ENCODE measurements around the gene RAI14.
"Not testable (repeated sequence)": the region's sequence is repeated elsewhere in the genome, so short reads cannot be mapped to it uniquely, and the experiment has no call there.

Gene RAI14

DNA sequence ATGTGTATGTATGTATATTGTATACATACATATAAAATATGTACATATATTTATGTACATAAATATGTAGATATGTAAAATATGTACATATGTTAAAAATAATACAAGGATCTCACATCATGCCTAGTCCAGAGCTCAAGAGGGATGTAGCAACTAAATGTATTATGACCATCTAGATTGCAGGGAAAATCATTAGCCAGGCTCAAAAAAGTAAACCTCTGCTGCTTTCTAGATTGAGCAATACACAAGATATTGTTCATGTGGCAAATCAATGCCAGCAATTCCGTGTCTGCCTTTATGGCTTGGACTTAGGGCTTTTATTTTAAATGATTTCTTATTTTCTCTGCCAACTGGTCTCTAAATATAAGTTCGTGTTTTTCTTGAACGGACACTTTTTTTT, 65.2 kb downstream of the RAI14 start:
- no peak for DNase-seq
- intact Hi-C loops (cut with DNase I), result no loop called here

GRCh38 chr5:34722183-34722582, 66.1 kb downstream of the RAI14 start:
- no peak for DNase-seq
- intact Hi-C loops (cut with DNase I), result no loop called here

- intact Hi-C loops (cut with DNase I), result no loop called here
Measured at GRCh38 chr5:34724741-34725140, 68.6 kb downstream of the RAI14 start.

DNA sequence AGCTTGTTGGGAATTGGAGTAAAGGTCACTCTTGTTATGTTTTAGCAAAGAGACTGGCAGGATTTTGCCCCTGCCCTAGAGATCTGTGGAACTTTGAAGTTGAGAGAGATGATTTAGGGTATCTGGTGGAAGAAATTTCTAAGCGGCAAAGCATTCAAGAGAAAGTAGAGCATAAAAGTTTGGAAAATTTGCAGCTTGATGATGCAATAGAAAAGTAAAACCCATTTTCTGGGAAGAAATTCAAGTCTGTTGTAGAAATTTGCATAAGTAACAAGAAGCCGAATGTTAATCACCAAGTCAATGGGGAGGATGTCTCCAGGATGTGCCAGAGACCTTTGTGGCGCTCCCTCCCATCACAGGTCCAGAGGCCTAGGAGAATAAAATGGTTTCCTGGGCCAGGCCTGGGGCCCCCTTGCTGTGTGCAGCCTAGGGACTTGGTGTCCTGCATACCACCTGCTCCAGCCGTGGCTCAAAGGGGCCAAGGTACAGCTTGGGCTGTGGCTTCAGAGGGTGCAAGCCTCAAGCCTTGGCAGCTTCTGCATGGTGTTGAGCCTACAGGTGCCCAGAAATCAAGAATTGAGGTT, 71.1 kb downstream of the RAI14 start:
- DNase-seq; intact Hi-C loops (cut with DNase I): not testable (repeated sequence)

More at GRCh38 chr5:34724741-34725140, 68.6 kb downstream of the RAI14 start:
- no peak for DNase-seq

DNA sequence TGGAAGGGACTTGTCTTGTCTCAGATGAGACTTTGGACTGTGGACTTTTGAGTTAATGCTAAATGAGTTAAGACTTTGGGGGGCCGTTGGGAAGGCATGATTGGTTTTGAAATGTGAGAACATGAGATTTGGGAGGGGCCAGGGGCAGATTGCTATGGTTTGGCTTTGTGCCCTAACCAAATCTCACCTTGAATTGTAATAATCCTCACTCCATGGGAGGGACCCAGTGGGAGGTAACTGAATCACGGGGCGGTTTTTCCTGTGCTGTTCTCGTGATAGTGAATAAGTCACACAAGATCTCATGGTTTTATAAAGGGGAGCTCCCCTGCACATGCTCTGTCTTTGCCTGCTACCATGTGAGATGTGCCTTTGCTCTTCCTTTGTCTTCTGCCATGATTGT, 72.1 kb downstream of the RAI14 start:
- no peak for DNase-seq
- intact Hi-C loops (cut with DNase I), result no loop called here

GRCh38 chr5:34731435-34732232, 75.5 kb downstream of the RAI14 start:
- no peak for DNase-seq
- intact Hi-C loops (cut with DNase I), result no loop called here

- DNase-seq, result no peak
- intact Hi-C loops (cut with DNase I), result no loop called here
Measured at GRCh38 chr5:34734326-34734725, 78.2 kb downstream of the RAI14 start.

DNA sequence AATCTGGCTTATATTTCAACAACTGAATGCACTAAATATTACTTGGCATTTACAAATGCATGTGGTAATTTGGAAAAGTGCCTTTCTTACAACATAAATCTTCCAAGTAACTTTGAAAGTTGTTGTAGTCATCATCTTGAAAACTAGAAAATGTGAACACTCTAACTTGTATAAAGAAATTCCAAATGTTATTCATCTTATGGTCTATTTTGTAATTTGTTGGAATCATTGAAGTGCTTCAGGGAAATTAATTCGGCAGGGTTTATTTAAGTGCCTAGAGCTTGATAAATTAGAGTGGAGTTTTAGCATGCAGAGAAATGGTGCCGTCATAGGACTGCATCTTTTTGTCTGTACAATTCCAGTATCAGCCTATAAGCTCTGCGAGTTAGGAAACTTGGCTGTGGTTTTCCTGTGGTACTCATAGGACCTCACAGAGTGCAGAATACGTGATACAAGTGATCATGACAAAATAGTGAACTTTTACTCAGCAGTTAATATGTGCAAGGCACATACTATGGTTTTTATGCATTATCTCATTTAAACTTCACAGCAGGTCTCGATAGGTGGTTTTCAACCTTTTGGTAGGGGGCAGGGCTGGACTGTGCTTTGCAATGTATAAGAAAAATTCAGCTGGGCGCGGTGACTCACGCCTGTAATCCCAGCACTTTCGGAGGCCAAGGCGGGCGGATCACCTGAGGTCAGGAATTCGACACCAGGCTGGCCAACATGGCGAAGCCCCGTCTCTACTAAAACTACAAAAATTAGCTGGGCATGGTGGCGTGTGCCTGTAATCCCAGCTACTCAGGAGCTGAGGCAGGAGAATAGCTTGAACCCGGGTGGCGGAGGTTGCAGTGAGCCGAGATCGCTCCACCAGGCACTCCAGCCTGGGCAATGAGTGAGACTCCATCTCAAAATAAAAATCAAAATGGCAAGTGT, 79.6 kb downstream of the RAI14 start:
- DNase-seq, result no peak
- intact Hi-C loops (cut with DNase I), result no loop called here

- intact Hi-C loops (cut with DNase I), result no loop called here
- DNase-seq, result no peak
Measured at GRCh38 chr5:34736445-34737115, 80.5 kb downstream of the RAI14 start.

GRCh38 chr5:34737731-34738130, 81.6 kb downstream of the RAI14 start:
- no peak for DNase-seq
- intact Hi-C loops (cut with DNase I), result no loop called here

DNA sequence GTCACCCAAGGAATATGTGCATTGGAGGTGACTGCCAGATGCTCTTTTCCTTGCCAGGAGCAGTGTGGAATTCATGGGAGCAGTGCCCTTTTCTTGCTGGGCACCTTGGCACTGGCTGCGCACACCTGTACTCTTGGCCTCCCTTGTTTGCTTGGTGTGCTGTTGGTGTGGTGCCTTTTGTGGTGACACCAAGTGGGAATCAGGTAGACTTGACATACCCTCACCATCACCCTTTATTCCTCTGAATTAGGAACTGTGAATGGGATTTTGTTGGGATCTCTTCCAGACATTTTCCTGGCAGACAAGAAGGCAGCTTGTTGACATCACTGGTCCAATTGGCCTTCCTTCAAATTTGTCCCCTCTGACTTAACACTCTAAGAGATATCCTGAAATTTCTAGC, 82.3 kb downstream of the RAI14 start:
- no peak for DNase-seq
- intact Hi-C loops (cut with DNase I), result no loop called here

GRCh38 chr5:34740389-34740806, 84.3 kb downstream of the RAI14 start:
- no peak for DNase-seq
- intact Hi-C loops (cut with DNase I), result no loop called here

- DNase-seq, result no peak
- intact Hi-C loops (cut with DNase I), result no loop called here
Measured at GRCh38 chr5:34742061-34742460, 85.9 kb downstream of the RAI14 start.

DNA sequence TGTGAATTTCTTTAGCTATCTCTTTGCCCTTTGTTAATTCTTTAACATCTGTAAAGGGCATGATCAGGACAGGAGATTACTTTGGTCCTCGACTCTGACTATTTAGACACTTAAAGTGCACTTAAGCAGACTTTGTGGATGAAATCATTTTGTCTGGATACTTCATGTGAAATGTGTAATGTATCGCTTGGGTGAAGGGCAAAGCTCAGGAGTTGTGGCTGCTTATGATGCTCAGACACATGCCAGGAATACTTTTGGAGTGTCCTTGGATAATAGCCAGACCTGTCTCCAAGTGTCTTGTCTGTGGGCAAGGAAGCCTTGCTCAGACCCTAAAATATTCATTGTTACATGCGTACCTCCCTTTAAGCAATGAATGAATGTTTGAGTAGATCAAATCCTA, 87.8 kb downstream of the RAI14 start:
- no peak for DNase-seq
- intact Hi-C loops (cut with DNase I), result no loop called here

GRCh38 chr5:34748431-34748830, 92.3 kb downstream of the RAI14 start:
- DNase-seq, result no peak
- intact Hi-C loops (cut with DNase I), result no loop called here

GRCh38 chr5:34749431-34749873, 93.3 kb downstream of the RAI14 start:
- intact Hi-C loops (cut with DNase I), result no loop called here
- DNase-seq, result no peak

DNA sequence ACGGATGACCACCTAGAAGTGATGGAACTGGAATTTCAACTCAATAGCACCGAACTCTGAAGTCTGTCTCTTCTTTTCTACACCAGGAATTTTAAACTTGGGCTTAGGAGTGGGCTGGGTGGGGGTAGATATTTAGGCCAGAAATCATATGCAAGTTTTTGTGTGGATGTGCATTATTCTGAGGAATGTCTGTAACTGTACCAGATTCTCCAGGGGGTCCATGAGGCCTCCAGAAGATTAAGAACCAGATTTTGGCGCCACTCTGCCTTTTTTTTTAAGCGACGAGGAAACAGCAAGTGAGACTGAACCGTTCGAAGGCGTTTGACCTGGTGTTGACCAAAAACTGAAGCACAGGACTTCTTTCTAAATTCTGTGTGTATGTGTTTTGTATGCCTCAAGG, 94.1 kb downstream of the RAI14 start:
- intact Hi-C loops (cut with DNase I), result no loop called here
- no peak for DNase-seq

DNA sequence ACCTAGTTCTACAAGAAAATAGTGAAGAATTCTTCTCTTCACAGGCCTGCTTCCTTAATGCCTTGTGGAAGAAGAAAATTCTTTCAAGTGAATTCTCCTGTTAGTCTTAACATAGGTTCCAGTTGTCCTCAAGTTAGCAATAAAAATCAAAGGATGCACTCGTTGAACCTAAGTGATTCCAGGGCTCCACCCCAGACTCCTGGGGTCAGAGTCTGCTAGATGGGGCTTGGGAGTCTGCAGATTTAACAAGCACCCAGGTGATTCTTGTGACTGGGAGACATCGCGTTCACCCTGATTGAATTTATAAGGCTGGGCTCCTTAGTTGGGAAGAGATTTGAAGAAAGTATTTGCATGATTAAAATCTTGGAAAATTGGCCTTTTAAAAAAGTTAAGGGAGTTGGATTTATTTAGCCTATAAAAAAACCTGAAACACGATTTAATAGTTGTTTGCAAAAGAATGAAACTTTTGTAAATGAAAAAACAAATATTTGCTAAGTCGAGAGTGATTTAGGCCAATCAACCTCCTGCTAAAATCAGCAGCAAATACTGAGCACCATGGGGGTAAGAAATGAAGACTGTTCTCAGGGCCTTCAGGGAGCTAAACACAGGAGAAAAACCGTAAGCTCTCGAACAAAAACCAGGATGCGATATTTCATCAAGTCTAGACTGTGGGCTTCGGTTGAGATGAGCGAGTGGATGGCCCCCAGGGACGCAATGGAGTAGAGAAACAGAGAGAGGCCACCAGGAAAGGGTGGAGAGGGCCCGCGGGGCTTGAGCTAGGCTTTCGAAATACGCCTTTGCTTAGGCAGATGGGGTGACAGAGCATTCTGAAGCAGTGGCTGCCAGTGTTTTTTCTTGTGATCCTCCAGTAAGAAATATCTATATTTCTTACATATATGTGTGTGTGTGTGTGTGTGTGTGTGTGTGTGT, 95.9 kb downstream of the RAI14 start:
- DNase-seq, result no peak
- intact Hi-C loops (cut with DNase I), result no loop called here

DNA sequence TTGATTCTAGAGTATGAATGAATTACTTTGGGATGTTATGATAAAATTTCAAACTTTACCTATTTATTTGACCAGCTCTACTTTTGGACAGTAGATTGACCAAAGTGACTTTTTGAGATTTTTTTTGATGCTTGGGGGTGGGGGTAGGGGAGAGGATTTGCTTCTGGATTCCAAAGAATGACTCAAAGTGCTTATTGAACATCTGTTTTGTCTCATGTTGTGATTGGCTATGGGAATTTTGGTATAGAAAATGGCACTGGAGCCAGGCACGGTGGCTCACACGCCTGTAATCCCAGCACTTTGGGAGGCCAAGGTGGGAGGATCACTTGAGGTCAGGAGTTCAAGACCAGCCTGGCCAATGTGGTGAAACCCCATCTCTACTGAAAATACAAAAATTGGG, 97.1 kb downstream of the RAI14 start:
- DNase-seq; intact Hi-C loops (cut with DNase I): not testable (repeated sequence)

DNA sequence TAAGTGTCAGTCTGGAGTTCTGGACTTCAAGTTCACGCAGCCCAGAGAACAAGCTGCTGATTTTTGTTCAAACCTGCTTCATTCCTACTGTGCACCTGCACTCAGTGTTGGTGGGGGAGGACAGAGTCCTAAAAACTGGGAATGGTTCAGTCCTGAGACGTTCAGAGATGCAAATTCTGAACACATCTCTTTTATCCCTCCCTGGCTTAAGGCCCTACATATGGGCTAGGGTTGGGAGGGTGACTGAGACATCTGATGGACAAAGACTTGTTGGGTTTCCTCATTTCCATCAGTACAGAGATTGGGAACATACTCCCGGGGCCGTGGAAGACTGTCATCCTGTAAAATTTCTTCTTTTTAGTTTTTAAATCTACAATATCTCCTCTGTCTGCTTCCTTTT, 99.8 kb downstream of the RAI14 start:
- intact Hi-C loops (cut with DNase I), result no loop called here
- no peak for DNase-seq
